NCI-H1694 (cell line): ENCODE data around the gene RIPOR1.

Experiments used
- DNase-seq: peaks from one replicate; lab custom pipeline; 2025; lab: John Stamatoyannopoulos, UW

RIPOR1 gene

GRCh38 chr16:67539691-67540635 lies 11.3 kb downstream of the RIPOR1 start:
- DNase-seq, result no peak

- no peak for DNase-seq
Observed at GRCh38 chr16:67540756-67541155, 12.1 kb downstream of the RIPOR1 start.

GRCh38 chr16:67541391-67542263 lies 13.0 kb downstream of the RIPOR1 start:
- DNase-seq, result no peak

- no peak for DNase-seq
Observed at GRCh38 chr16:67542464-67542863, 13.8 kb downstream of the RIPOR1 start.

GRCh38 chr16:67543036-67543435 lies 14.4 kb downstream of the RIPOR1 start:
- no peak for DNase-seq

- DNase-seq, result no peak
Observed at GRCh38 chr16:67543582-67543981, 15.0 kb downstream of the RIPOR1 start.

GRCh38 chr16:67544329-67544841 lies 15.8 kb downstream of the RIPOR1 start:
- no peak for DNase-seq

- DNase-seq, result no peak
Observed at GRCh38 chr16:67544844-67545664, 16.4 kb downstream of the RIPOR1 start.

- no peak for DNase-seq
Observed at GRCh38 chr16:67545665-67546024, 17.0 kb downstream of the RIPOR1 start.

GRCh38 chr16:67546091-67546501 lies 17.5 kb downstream of the RIPOR1 start:
- no peak for DNase-seq

- peak; percentile 60 for DNase-seq
Observed at GRCh38 chr16:67546761-67547422, 18.3 kb downstream of the RIPOR1 start.

GRCh38 chr16:67547423-67548264 lies 19.0 kb downstream of the RIPOR1 start:
- DNase-seq, result no peak

GRCh38 chr16:67548265-67549126 lies 19.9 kb downstream of the RIPOR1 start:
- DNase-seq, result no peak

GRCh38 chr16:67549240-67549639 lies 20.6 kb downstream of the RIPOR1 start:
- no peak for DNase-seq

GRCh38 chr16:67549936-67550335 lies 21.3 kb downstream of the RIPOR1 start:
- no peak for DNase-seq

- DNase-seq, result no peak
Observed at GRCh38 chr16:67551091-67551490, 22.5 kb downstream of the RIPOR1 start.

- no peak for DNase-seq
Observed at GRCh38 chr16:67551972-67552371, 23.3 kb downstream of the RIPOR1 start.

GRCh38 chr16:67552476-67552875 lies 23.8 kb downstream of the RIPOR1 start:
- no peak for DNase-seq

GRCh38 chr16:67555795-67556212 lies 27.2 kb downstream of the RIPOR1 start:
- no peak for DNase-seq
